Lung (tissue), 12 donors: ENCODE measurements around the gene CAMK2D. TPM values are rescaled to one million over a fixed set of nuclear protein-coding genes. Genes with fewer than 3 reads are reported as not detected.

ENCODE experiments used
- ATAC-seq: fragments of 200-7000 bp; cut with Tn5 transposase; one replicate; pipeline ENCODE4 v1.9.1; 2020; ENCODE audit warnings: moderate number of reproducible peaks; ENCODE audit not compliant: insufficient read depth, low FRiP score
- DNase-seq, 3 donors: peaks; one replicate each; pipeline ENCODE4 v3.0.0-alpha.2; 2013 to 2017
- H3K27ac ChIP-seq, 2 donors: one replicate each; pipeline ENCODE4 v1.5.1; 2013; ENCODE audit warnings: mild to moderate bottlenecking in 2 of 2, moderate library complexity in 2 of 2, control low read depth in 1 of 2, inconsistent platforms in 1 of 2, low read depth in 1 of 2, low read length in 1 of 2
- H3K27me3 ChIP-seq, 3 donors: one replicate each; pipeline ENCODE4 v1.5.1; 2013; ENCODE audit warnings: low read length in 2 of 3; ENCODE audit not compliant: control insufficient read depth in 3 of 3, insufficient read depth in 3 of 3
- H3K36me3 ChIP-seq, 4 donors: one replicate each; pipeline ENCODE4 v1.5.1; 2013; ENCODE audit warnings: low read length in 4 of 4, mild to moderate bottlenecking in 1 of 4, moderate library complexity in 1 of 4; ENCODE audit not compliant: control insufficient read depth in 4 of 4, insufficient read depth in 4 of 4
- H3K4me1 ChIP-seq, 5 donors: one replicate each; pipeline ENCODE4 v1.5.1; 2013; ENCODE audit warnings: low read length in 5 of 5, mild to moderate bottlenecking in 2 of 5, moderate library complexity in 1 of 5; ENCODE audit not compliant: control insufficient read depth in 5 of 5, insufficient read depth in 5 of 5
- H3K4me3 ChIP-seq: one replicate; pipeline ENCODE4 v1.5.1; 2013; ENCODE audit warnings: mild to moderate bottlenecking, control low read depth, moderate library complexity
- H3K9ac ChIP-seq, 2 donors: one replicate each; pipeline ENCODE4 v1.5.1; 2013; ENCODE audit warnings: low read length in 2 of 2, control low read depth in 1 of 2; ENCODE audit not compliant: insufficient read depth in 1 of 2
- H3K9me3 ChIP-seq, 4 donors: one replicate each; pipeline ENCODE4 v1.5.1; 2013; ENCODE audit warnings: low read length in 3 of 4, mild to moderate bottlenecking in 1 of 4, moderate library complexity in 1 of 4; ENCODE audit not compliant: control insufficient read depth in 4 of 4, insufficient read depth in 3 of 4
- WGBS, 2 donors: extraction: QIAGEN DNeasy Blood & Tissue Kit; methylation state at CpG; one replicate each; pipeline ENCODE4 v1.1.7; 2013; 5-methylcytosine and 5-hydroxymethylcytosine counted together
- polyA plus RNA-seq, 2 donors: library from polyadenylated mRNA; stranded (reverse); fragments of 200-250 nt; gene quantifications; one replicate each; pipeline ENCODE4 v1.2.1, GENCODE V29; 2013
- total RNA-seq, 2 donors: library from RNA; depleted of rRNA in 1 of 2; stranded (reverse); fragments of >200 nt in 1 of 2; gene quantifications; one replicate each; pipeline ENCODE4 v1.2.1, GENCODE V29; 2014 to 2021
- TF ChIP-seq, protein P1 (sequence below): IDR thresholded peaks from 2 replicates; pipeline ENCODE4 v1.5.1; 2012; ENCODE audit warnings: mild to moderate bottlenecking; ENCODE audit errors: control extremely low read depth, extremely low read depth
- donor health status: control.
- donor health status: control.
- donor health status: Bipolar disorder and iron deficiency.
- donor health status: healthy.
- donor health status: DM: yes; HTN: yes; CAD: no.

CAMK2D gene
- total and polyA plus RNA-seq, 4 donors = 11.9 to 98.2 (median 36.6) TPM

- 80 to 94% methylated on average over 2 of the region's 2 CpGs for WGBS, 2 donors
Observed at GRCh38 chr4:113697429-113697828, 64.1 kb downstream of the CAMK2D start.

GRCh38 chr4:113695328-113696169 lies 66.0 kb downstream of the CAMK2D start:
- H3K27ac ChIP-seq = peak overlapping the region in 1 of 2 donors; percentile 66
- H3K9me3 ChIP-seq = no peaks in the 10 kb centered on the region
- TF ChIP-seq, protein P1, sequence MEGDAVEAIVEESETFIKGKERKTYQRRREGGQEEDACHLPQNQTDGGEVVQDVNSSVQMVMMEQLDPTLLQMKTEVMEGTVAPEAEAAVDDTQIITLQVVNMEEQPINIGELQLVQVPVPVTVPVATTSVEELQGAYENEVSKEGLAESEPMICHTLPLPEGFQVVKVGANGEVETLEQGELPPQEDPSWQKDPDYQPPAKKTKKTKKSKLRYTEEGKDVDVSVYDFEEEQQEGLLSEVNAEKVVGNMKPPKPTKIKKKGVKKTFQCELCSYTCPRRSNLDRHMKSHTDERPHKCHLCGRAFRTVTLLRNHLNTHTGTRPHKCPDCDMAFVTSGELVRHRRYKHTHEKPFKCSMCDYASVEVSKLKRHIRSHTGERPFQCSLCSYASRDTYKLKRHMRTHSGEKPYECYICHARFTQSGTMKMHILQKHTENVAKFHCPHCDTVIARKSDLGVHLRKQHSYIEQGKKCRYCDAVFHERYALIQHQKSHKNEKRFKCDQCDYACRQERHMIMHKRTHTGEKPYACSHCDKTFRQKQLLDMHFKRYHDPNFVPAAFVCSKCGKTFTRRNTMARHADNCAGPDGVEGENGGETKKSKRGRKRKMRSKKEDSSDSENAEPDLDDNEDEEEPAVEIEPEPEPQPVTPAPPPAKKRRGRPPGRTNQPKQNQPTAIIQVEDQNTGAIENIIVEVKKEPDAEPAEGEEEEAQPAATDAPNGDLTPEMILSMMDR = no peak
- H3K4me3 ChIP-seq = no peak overlapping the region
- no peak for DNase-seq
- peaks cover 0 to 33% (median 0%) of the 10 kb centered on the region in 5 donors for H3K4me1 ChIP-seq
- H3K36me3 ChIP-seq = peaks cover 0 to 2% (median 0%) of the 10 kb centered on the region in 4 donors
- ATAC-seq = no peak
- 98 to 99% methylated on average over 3 of the region's 3 CpGs for WGBS, 2 donors
- H3K9ac ChIP-seq = no peak overlapping the region
- no peaks in the 10 kb centered on the region for H3K27me3 ChIP-seq

More at GRCh38 chr4:113697429-113697828, 64.1 kb downstream of the CAMK2D start:
- DNase-seq (no peak), ATAC-seq (no peak)
- no peak overlapping the region for H3K9ac ChIP-seq
- H3K36me3 ChIP-seq = peaks cover 0 to 2% (median 0%) of the 10 kb centered on the region in 4 donors
- TF ChIP-seq, protein P1 = no peak
- no peak overlapping the region for H3K4me3 ChIP-seq
- H3K9me3 ChIP-seq = no peaks in the 10 kb centered on the region
- no peaks in the 10 kb centered on the region for H3K27me3 ChIP-seq
- no peak overlapping the region for H3K27ac ChIP-seq
- peaks cover 0 to 23% (median 0%) of the 10 kb centered on the region in 5 donors for H3K4me1 ChIP-seq

- H3K27me3 ChIP-seq = no peaks in the 10 kb centered on the region
- no peak overlapping the region for H3K4me3 ChIP-seq
- TF ChIP-seq, protein P1 = no peak
- H3K4me1 ChIP-seq = peaks cover 0 to 35% (median 3%) of the 10 kb centered on the region in 5 donors
- 96 to 97% methylated on average over 2 of the region's 2 CpGs for WGBS, 2 donors
- DNase-seq (no peak), ATAC-seq (no peak)
- no peak overlapping the region for H3K9ac ChIP-seq
- H3K9me3 ChIP-seq = no peaks in the 10 kb centered on the region
- H3K36me3 ChIP-seq = peaks cover 0 to 2% (median 0%) of the 10 kb centered on the region in 4 donors
- no peak overlapping the region for H3K27ac ChIP-seq
Observed at GRCh38 chr4:113694008-113694407, 67.5 kb downstream of the CAMK2D start.
